UCSD-AML1 (cell line): Measurements from ENCODE around the gene TM9SF4.
"Not testable (repeated sequence)": the region's sequence is repeated elsewhere in the genome, so short reads cannot be mapped to it uniquely, and the experiment has no call there.

Source experiments
- DNase-seq: peaks from one replicate; lab custom pipeline; 2025; ENCODE audit not compliant: unreplicated experiment; lab: John Stamatoyannopoulos, UW

Gene TM9SF4

DNA sequence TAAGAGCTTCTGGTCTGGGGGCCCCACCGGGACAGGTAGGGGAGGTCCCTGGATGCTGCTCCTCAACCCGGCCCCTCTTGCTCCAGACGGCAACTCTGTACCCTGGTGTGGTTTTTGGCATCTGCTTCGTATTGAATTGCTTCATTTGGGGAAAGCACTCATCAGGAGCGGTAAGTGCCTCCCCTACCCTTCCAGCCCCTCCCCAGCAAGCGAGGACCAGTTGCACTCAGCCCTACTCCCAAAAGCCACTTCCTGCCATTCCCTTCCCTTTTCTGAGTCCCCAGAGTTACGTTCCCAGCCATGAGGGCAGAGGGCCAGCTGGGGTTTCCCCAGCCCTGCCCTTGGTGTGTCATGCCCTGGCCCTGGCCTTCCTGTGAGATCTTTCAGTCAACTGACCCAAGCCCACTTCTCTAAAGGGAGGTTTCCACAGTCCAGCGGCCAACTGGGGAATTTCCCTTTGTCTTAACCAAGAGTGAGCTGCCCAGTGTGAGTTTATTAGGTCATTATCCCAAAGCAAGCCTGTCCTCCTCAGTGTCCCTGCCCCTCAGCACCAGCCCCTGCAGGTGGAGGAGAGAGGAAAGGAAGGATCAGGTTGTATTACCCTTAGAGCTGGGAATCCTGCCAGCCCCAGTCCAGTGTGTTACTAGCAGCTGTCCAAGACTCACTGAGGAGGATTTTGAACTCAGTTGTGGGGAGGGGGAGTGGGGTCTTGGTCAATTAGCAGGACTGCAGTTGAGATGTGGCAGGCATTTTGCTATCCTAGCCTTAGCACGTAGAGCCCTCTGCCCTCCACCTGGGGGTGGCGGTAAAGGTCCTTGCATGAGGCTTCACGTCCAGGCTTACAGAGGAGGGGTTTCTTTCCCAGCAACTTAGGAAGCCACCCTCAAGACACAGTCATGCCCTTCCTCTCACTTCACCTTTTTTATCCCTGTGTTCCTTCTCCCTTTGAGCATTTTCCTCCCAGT lies 45.8 kb downstream of the TM9SF4 start:
- peak; percentile 87 for DNase-seq

DNA sequence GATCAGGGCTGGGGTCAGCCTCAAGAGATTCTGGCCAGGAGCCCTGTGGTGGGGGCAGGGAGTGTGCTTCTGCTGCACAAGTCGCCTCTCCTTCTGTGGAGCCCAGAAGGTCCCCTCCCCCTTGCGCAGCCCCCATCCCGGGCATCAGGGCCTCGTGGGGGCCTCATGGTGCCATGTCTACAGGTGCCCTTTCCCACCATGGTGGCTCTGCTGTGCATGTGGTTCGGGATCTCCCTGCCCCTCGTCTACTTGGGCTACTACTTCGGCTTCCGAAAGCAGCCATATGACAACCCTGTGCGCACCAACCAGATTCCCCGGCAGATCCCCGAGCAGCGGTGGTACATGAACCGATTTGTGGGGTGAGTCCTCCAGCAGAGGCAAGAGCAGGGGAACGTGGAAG lies 48.1 kb downstream of the TM9SF4 start:
- no peak for DNase-seq

DNA sequence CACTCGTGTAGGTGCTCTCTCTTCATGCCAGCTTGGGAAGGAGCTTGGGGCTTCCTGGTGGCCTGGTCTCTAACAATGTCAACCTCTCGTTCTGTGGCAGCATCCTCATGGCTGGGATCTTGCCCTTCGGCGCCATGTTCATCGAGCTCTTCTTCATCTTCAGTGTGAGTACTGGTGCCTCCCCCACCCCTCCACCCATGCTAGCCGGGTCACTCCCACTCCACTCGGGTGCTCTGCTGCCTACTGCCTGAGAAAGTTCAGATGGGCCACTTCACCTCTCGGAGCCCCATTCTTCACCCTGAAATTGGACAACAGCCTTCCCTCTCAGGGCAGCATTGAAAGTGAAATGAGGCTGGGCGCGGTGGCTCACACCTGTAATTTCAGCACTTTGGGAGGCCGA lies 48.8 kb downstream of the TM9SF4 start:
- DNase-seq = no peak

DNA sequence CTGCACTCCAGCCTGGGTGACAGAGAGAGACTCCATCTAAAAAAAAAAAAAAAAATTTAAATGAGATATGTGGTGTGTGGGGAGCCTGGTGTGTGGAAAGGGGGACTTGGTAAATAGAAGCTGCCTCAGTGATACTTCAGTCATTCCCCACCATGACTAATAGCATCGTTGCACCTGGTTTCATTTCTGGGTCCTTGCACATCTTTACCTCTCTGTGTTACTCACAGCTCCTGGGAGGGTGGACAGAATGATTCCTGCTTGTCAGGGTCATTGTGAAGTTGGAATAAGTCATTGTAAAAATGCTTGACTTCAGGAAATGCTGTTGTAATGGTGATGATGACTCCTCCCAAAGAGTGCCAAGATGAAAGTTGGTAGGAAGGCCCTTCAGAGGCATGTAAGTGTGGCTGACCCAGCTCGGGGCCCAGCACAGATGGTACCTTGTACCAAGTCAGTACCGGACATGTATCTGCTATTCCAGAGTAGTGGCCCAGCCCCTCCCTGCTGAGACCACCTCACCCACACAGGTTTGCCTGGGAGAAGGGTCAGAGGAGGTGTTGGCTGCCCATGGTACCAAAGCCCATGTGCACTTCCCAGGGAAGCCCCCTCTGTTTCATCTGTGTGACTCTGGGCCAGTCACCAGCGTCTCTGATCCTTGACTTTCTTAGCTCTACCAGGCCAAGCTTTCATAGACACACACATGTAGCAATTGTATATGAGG lies 49.6 kb downstream of the TM9SF4 start:
- DNase-seq = no peak

DNA sequence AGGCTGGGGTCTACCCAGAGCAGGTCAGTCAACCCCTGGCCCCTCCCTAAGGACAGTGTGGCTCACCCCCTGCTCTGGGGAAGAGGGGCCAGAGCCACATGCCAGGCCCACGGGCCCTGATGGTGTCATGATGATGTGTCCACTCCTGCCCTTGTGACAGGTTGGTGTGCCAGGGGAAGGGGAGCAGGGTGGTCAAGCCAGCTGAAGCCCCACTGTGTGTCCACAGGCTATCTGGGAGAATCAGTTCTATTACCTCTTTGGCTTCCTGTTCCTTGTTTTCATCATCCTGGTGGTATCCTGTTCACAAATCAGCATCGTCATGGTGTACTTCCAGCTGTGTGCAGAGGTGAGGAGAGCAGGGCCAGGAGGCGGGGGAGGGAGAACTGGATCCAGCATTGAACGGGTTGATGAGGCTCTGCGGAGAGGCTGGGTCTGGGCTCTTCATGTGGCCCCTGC lies 50.3 kb downstream of the TM9SF4 start:
- DNase-seq = no peak

DNA sequence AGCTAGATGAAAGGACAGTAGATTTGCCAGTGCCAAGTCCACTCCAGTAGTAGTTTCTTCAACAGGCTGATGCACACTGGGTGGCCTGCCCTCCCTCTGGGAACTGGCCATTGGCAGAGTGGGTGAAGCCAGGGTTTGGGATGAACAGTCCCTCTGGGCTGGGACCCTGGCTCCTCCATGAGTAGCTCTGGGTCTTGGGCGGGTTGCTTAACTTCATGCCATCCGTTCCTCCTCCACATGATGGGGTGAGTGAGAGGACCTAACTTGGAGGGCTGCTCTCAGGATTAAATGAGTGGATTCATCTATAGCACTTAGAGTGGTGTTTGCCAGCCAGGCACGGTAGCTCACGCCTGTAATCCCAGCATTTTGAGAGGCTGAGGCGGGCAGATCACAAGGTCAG lies 50.8 kb downstream of the TM9SF4 start:
- no peak for DNase-seq

DNA sequence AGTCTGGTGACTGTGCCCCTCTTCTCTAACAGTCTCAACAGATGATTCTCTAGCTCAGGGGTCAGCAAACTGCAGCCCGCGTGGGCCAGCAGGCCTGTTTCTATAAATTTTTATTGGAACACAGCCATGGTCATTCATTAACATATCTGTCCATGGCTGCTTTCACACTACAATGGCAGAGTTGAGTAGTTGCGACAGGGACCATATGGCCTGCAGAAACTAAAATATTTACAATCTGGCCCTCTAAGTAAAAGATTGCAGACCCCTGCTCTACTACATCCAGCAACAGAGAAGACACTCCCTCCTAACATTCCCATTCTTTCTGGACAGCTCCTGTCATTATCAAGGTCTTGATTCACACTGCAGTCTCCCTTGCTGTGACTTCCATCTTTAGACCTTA lies 52.8 kb downstream of the TM9SF4 start:
- no peak for DNase-seq

DNA sequence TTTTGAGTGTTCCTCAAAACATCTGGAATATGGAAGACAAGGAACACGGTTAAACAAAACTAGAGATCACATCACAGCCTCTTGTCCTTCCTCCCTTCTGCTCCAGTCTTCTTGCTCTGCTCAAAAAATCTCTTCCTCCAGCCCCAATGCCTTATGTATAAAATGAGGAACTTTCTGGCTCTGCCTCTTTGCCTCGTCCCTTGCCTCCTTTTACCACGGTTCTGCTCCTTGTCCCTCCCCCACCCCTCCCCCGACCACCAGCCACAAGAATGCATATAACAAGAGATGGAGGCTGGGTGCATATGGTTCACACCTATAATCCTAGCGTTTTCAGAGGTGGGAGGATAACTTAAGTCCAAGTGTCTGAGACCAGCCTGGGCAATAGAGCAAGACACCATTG lies 54.4 kb downstream of the TM9SF4 start:
- DNase-seq = no peak

DNA sequence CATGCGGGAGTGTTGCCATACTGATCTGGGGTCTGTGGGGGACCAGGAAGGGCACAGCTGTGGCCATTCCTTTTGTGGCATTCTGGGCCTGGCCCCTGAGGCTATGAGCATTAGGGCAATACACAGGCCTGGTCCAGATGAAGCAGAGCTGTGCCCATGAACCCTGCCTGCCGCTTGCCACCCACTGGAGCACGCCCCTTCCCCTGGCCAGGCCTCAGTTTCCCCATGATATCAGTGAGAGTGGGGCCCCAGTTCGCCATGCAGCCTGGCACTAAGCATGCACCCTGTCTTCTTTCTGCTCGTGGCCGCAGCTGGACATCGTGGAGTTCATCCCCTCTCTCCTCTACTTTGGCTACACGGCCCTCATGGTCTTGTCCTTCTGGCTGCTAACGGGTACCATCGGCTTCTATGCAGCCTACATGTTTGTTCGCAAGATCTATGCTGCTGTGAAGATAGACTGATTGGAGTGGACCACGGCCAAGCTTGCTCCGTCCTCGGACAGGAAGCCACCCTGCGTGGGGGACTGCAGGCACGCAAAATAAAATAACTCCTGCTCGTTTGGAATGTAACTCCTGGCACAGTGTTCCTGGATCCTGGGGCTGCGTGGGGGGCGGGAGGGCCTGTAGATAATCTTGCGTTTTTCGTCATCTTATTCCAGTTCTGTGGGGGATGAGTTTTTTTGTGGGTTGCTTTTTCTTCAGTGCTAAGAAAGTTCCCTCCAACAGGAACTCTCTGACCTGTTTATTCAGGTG lies 55.6 kb downstream of the TM9SF4 start:
- DNase-seq = no peak

DNA sequence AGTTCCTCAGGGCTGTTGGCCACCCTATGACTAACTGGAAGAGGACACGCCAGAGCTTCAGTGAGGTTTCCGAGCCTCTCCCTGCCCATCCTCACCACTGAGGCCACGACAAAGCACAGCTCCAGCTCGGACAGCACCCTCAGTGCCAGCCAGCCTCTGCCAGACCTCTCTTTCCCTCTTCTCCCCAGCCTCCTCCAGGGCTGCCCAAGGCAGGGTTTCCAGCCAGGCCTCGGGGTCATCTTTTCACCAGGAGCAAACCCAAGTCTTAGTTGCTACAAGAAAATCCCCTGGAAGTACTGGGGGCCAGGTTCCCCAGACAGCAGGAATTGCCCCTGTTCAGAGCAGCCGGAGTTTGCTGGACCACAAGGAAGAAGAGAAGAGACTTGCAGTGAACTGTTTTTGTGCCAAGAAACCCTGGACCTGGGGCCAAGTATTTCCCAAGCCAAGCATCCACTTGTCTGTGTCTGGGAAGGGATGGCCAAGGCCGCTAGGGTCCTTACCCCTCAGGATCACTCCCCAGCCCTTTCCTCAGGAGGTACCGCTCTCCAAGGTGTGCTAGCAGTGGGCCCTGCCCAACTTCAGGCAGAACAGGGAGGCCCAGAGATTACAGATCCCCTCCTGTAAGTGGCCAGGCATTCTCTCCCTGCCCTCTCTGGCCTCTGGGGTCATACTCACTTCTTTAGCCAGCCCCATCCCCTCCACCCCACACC lies 56.5 kb downstream of the TM9SF4 start:
- DNase-seq = no peak

DNA sequence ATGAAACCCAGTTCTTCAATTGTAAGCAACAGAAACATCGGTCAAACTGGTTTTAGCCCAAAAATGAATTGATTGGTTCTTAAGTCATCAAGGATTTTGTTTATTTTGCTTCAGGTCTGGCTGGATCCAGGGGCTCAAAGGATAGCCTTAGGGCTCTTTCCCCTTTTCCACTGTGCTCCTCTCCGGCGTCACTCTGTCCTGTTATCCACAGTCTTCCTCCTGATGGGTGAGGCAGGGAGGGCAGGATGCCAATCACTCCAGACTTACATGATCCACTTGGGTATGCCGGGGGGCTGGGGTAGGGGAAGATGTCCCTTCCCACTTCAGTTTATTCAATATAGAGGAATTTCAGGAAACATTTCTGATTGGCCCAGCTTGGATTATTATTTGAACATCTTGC lies 58.0 kb downstream of the TM9SF4 start:
- DNase-seq = no peak

DNA sequence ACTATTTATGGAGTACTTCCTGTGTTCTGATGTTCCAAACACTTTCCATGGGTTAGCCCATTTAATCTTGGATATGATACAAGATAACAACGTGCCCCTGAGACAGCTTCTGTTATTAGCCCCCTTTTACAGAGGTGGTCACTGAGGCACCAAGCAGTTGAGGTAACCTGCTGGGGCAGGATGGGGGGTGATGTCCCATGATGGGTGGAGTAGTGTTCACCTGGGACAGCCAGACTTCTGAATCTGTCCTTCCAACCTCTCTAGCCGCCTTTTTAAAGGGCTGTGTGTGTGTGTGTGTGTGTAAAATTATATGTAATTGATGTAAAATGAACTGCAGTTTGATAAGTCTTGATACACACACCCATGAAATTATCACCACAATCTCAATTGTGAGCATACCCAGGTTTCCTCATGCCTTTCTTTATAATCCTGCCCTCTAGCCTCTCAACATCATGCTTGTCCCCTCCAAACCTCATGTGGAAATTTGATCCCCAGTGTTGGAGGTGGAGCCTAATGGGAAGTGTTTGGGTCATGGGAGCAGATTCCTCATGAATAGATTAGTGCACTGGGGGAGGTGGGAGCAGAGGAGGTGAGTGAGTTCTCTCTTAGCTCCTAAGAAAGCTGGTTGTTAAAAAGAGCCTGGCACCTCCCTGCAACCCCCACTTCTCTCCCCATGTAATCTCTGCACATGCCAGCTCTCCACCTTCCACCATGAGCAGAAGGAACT lies 58.8 kb downstream of the TM9SF4 start:
- DNase-seq = no peak

DNA sequence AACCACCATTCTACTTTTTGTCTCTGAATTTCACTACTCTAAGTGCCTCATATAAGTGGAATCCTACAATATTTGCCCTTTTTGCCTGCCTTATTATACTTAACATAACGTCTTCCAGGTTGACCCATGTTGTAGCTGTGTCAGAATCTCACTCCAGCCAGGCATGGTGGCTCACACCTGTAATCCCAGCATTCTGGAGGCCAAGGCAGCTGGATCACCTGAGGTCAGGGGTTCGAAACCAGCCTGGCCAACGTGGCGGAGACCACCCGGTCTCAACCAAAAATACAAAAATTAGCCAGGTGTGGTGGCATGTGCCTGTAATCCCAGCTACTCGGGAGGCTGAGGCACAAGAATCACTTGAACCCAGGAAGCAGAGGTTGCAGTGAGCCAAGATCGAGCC lies 68.2 kb downstream of the TM9SF4 start:
- DNase-seq = not testable (repeated sequence)

DNA sequence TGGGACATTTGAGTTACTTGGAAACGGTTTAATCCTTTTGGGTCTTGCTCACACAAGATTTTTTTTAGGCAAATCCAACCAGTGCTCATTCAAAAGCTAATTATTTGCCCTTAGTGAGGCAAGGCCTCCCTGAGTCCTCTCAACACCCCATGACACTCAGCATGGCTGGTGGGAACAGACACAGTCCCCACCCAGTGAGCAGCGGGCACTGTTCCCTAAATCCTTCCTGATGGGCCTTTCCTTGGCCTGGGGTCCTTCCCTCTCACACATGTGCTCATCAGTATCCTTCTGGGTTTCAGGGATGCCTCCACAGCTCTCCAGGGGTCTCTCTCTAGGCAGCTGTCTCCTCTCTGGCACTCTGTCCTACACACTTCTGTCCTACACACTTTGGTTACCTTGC lies 70.0 kb downstream of the TM9SF4 start:
- DNase-seq = no peak

DNA sequence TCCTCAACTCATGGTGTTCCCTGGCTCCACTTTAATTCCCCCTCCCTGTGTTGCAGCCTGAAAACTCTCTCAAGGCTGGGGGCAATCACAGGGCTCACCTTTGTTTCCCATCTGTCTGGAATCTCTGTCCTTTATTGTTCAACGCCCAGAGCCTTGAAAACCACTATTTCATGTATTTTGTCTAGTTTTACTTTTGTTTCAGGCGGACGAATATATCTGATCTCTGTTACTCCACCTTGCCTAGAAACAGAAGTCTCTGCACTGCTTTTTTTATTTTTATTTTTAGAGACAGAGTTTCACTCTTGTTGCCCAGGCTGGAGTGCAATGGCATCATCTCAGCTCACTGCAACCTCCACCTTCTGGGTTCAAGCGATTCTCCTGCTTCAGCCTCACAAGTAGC lies 70.4 kb downstream of the TM9SF4 start:
- no peak for DNase-seq

DNA sequence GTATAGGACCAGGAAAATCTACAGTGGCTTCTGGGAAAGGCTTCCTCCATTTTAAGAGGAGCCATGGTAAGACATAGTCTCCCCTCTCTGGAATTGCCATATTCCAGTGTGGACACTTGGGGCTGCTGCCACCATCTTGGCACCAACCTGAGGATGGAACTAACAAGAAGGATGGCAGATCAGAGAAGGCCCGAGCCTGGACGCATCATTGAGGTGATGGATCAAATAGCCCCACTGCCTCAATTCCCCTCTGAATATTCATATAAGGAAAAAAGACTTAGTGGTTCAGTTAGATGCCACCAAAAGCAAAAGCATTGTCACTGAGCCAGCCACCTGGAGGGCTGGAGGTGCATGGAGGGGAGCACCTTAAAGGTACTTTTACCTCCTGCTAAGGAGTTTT lies 72.1 kb downstream of the TM9SF4 start:
- no peak for DNase-seq

DNA sequence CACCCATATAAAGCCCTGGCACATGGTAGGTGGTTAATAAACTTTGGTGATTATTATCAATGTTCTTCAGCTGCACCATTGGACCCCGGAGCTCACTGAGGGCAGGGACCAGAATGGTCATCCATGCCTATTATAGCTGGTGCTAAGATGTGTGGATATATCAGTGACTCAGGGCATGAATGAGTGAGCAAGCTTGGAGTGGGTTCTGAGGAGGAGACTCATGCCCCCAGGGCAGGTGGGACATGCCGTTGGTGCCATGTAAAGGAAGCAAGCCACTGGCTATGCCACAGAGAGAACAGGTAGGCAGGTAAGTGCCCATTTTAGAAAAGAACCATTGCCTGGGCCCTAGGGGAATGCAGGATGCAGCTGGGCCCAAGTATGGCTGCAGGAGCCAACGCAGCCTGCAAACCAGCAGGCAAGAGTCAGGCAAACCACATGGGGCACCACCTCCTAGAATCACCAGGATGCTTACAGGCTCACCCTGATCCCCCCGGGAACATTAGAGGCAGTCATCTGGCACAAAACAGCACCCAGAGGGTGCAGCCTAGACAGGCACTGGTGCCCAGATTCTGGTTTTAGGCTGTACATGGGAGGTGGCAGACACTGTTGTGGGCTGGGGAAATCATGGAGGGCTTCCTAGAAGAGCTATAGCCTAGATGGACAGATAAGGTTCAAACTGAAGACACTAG lies 74.6 kb downstream of the TM9SF4 start:
- no peak for DNase-seq

DNA sequence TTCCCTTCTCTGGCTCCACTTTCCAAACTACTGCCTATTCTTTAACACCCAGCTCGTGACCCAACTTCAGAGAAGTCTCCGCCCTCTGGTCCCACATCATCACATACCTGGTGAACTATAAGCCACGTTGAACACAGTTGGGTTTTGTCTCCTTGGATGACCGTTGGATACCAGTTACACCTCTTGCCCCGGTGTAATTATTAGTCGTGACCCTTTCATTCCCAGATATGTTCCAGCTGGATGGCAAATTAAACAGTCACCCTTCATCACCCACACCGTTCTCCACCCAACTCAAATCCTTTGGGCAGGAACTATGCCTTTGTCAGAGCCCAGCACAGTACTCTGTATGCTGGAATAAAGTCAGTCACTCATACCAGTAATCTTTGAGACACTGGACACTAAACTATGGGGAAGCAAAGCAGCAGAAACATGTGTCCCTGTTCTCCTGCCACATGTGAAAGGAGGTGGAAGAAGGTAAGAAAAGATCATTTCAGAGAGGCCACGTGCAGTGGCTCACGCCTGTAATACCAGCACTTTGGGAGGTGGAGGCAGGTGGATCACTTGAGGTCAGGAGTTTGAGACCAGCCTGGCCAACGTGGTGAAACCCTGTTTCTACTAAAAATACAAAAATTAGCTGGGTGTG lies 75.6 kb downstream of the TM9SF4 start:
- DNase-seq = no peak

DNA sequence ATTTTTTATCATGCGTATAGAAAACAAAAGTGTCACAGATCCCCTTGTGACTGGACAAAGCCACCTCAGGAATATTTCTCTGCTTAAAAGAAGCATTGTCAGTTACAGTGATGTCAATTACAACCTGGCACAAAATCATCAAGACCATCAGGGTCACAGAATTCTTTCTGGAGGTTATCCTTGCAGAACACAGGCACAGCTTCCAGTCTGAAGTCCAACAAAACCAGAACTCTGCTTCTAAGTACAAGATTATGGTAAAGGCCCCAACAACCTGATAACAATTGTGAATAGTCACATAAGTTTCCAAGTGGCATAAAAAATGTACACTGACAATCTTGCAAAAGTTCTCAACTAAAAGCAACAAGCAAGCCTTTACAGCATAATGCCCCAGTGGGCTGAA lies 77.0 kb downstream of the TM9SF4 start:
- DNase-seq = no peak
